Neuron (in vitro differentiated cells): ENCODE results near the gene PIGM.
A peak's percentile ranks its signal among the peaks of the same experiment; 100 is the strongest.

ENCODE experiments used
- H2AFZ ChIP-seq: one replicate; pipeline ENCODE4 v1.6.1; 2013; ENCODE audit warnings: low read depth, mild to moderate bottlenecking, inconsistent platforms, low read length, moderate library complexity
- H3K27me3 ChIP-seq: one replicate; pipeline ENCODE4 v1.6.1; 2013; ENCODE audit warnings: low read length; ENCODE audit not compliant: insufficient read depth
- H3K36me3 ChIP-seq: one replicate; pipeline ENCODE4 v1.6.1; 2013; ENCODE audit warnings: low read length; ENCODE audit not compliant: insufficient read depth
- H3K4me1 ChIP-seq: one replicate; pipeline ENCODE4 v1.6.1; 2013; ENCODE audit warnings: low read length; ENCODE audit not compliant: insufficient read depth
- H3K4me3 ChIP-seq: 2 replicates; pipeline ENCODE4 v1.5.1; 2013; ENCODE audit warnings: mild to moderate bottlenecking, low read length, moderate library complexity
- H3K9me3 ChIP-seq: one replicate; pipeline ENCODE4 v1.6.1; 2013; ENCODE audit warnings: low read length

The PIGM gene

DNA sequence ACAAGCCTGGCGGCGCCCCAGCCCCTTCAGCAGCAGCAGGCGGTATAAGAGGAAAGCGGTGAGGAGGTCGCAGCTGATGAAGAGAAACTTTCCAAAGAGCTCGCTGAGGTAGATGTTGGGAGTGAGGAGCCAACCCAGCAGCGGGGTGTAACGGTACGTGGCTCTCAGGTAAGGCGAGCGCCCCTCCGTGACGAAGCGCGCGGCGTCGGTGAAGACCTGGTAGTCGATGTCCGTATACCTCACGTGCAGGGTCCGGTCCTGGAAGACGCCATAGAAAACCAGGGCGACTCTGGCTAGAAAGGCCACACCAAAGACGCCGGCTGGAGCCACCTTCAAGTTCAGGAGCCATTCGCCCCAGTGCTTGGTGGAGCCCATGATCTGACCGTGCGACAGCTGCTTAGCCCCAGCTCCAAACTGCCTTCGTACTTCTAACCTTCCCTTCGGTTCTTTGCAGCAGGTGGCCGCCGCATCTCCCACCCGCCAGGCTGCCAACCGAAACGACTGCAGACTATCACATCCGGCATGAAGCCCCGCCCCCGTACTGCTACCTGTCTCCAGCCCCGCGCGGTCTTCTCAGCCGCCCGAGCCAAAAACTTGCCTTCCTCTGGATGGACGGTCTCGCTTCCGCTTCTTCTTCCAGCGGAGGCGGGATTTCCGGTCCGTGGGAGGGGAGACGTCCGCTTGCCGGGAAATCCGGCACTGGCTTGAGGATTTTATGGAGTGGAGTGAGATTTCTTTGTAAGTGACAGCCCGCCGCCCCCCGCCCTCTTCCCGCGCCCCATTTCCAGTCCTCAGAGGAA, at the start of gene PIGM:
Gene PIGM (minus strand): TSS at position 626 of the 800 bp plus-strand sequence. CDS start 251 bp downstream, at position 375.
- Histone ChIP-seq H3K27me3 (no peaks in the 10 kb centered on the region), H3K4me3 (peak within 1 kb of the TSS; percentile 71), H3K36me3 (peaks cover 4% of the 10 kb centered on the region), H2AFZ (peak within 1 kb of the TSS; percentile 71), H3K9me3 (no peaks in the 10 kb centered on the region), H3K4me1 (peaks cover 21% of the 10 kb centered on the region)

DNA sequence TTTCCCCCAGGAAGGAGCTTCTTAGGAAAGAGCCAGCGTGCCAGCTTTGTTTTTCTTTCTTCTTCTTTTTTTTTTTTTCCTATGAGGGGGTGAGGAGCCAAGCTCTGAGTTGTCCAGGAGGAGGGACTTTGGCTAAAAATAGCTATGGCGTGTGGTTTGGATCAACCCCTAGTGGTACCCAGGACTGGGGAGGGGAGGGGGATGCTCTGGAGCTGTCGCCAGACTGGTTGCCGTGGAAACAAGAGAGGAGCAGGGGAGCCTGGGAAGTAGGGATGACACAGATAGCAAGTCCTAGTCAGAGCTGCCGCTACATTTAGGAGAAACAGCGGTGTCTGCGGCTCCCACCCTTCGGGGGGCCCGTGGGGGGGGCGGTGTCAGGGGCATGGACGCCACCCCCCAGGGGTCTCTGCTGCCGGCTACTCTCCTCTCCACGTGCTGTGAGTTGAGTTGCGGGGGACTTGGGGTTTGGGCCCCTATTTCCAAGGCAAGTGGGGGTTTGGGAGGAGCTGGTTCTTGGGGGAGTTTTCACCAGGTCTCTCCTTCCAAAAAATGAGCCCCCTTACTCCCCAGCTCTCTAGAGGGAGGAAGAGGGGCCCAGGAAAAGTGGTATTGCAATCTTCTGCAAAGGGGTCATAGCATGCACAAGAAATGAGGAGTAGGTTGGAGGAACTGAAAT, 49.6 kb upstream of the PIGM start, which contains the start of gene KCNJ9:
Gene KCNJ9 (plus strand): TSS at position 278 of the 676 bp plus-strand sequence. CDS start 2,493 bp downstream, outside the sequence.
- Histone ChIP-seq H3K27me3 (peaks cover 22% of the 10 kb centered on the region), H3K4me3 (no peak within 1 kb of the TSS), H2AFZ (no peak within 1 kb of the TSS), H3K9me3 (no peaks in the 10 kb centered on the region), H3K4me1 (peaks cover 16% of the 10 kb centered on the region), H3K36me3 (no peaks in the 10 kb centered on the region)

DNA sequence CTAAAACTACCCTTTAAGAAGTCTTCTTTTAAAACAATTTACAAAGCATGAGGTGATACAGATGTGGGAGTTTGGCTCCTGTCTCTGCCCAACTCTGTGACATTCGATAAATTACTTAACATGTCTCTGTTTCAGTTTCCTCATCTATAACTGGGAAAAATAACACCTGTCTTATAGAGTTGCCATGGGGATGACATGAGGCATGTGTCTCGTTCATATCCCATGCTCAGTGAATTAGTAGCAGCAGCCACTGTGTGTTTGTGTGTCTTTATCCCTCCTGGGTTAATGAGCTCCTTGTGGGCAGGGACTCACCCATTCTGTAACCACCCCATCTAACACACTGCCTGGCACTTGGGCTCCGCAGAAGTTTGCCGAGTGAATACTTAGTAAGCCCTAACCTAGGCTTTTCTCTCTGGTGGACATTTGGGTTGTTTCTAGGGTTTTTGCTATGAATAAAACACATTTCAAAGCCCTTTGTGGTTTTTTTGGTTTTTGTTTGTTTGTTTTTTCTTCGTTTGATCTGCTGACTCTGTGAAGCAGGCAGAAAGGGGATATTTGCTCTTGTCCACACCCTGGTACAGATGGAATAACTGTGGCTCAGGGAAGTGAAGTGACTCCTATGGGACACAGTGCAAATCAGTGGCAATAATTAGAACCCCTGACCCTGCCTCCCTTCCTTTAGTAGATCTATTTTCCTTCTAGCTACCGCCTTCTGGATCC, 48.8 kb upstream of the PIGM start:
- Histone ChIP-seq H3K36me3 (no peaks in the 10 kb centered on the region), H3K4me1 (peaks cover 10% of the 10 kb centered on the region), H2AFZ (no peak overlapping the region), H3K4me3 (no peak overlapping the region), H3K9me3 (no peaks in the 10 kb centered on the region), H3K27me3 (peaks cover 26% of the 10 kb centered on the region)

- H3K4me3 ChIP-seq, result no peak overlapping the region
- H3K9me3 ChIP-seq, result no peaks in the 10 kb centered on the region
- peaks cover 34% of the 10 kb centered on the region for H3K27me3 ChIP-seq
- no peak overlapping the region for H2AFZ ChIP-seq
- no peaks in the 10 kb centered on the region for H3K36me3 ChIP-seq
- H3K4me1 ChIP-seq, result peaks cover 10% of the 10 kb centered on the region
Observed at GRCh38 chr1:160079448-160079847, 47.7 kb upstream of the PIGM start.

DNA sequence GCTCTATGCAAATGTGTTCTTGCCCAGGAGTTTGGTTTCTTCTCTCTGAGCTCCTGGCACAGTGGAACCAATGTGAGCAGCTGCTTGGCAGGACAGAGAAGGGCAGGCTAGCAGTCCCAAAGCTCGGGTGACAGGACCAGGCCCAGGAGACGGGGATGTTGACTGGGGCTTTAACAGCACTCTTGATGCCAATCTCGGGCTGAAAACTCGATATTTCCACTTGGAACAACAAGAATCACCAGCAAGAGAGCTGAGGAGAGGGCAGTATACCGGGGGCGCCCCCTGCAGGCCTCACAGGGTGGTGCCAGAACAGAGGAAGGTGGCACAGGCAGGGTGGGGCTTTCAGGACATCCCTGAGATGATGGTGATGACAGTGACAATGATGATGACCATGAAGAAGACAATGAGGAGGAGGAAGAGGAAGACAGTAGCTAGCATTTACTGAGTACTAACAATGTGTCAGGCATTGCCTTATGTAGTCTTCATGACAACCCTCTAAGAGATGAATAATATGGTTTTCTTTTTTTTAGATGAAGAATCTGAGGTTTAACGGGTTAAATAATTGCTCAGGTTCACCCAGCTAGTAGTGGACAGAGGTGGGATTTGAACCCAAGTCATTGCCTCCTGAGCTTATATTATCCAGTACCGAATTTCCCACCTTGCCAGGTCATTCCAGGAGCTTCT, 46.9 kb upstream of the PIGM start:
- Histone ChIP-seq H3K27me3 (peaks cover 39% of the 10 kb centered on the region), H3K4me3 (no peak overlapping the region)

DNA sequence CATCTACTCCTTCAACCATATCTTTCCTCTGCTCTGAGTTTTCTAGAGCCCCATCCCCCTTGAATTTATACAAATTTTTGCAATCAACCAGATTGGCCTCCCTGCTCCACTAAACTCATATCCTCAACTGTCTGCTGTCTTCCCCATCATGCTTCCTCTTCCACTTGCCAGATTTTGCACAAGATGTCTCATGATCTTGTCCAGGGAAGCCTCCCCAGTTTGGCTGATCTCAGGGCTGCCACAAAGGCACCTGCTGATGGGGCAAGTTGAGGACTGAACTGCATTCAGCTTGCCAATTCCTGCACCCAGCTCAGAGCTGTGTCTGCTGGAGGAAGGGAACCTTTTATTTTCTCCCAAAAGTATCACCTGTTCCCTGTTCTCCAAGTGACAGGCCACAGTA, 45.7 kb upstream of the PIGM start:
- Histone ChIP-seq H3K9me3 (no peaks in the 10 kb centered on the region), H3K4me3 (no peak overlapping the region), H3K27me3 (peaks cover 34% of the 10 kb centered on the region), H2AFZ (no peak overlapping the region), H3K36me3 (no peaks in the 10 kb centered on the region), H3K4me1 (peaks cover 10% of the 10 kb centered on the region)

More for the DNA sequence above, 46.9 kb upstream of the PIGM start:
- no peak overlapping the region for H2AFZ ChIP-seq
- H3K36me3 ChIP-seq, result no peaks in the 10 kb centered on the region
- H3K4me1 ChIP-seq, result peaks cover 10% of the 10 kb centered on the region
- H3K9me3 ChIP-seq, result no peaks in the 10 kb centered on the region

GRCh38 chr1:160076295-160076694, 44.5 kb upstream of the PIGM start:
- H3K4me3 ChIP-seq, result no peak overlapping the region
- H2AFZ ChIP-seq, result no peak overlapping the region
- H3K27me3 ChIP-seq, result peaks cover 43% of the 10 kb centered on the region
- H3K36me3 ChIP-seq, result no peaks in the 10 kb centered on the region
- H3K4me1 ChIP-seq, result peaks cover 5% of the 10 kb centered on the region
- no peaks in the 10 kb centered on the region for H3K9me3 ChIP-seq

GRCh38 chr1:160075836-160076235, 44.0 kb upstream of the PIGM start:
- Histone ChIP-seq H3K36me3 (no peaks in the 10 kb centered on the region), H3K4me1 (peaks cover under 1% of the 10 kb centered on the region), H2AFZ (no peak overlapping the region), H3K27me3 (peaks cover 46% of the 10 kb centered on the region), H3K9me3 (no peaks in the 10 kb centered on the region), H3K4me3 (no peak overlapping the region)

GRCh38 chr1:160074865-160075264, 43.1 kb upstream of the PIGM start:
- Histone ChIP-seq H3K9me3 (no peaks in the 10 kb centered on the region), H3K27me3 (peaks cover 47% of the 10 kb centered on the region)

GRCh38 chr1:160071289-160071688, 39.5 kb upstream of the PIGM start:
- H3K27me3 ChIP-seq, result peaks cover 75% of the 10 kb centered on the region
- H3K36me3 ChIP-seq, result no peaks in the 10 kb centered on the region
- no peak overlapping the region for H3K4me3 ChIP-seq

More at GRCh38 chr1:160074865-160075264, 43.1 kb upstream of the PIGM start:
- no peaks in the 10 kb centered on the region for H3K36me3 ChIP-seq
- H3K4me3 ChIP-seq, result no peak overlapping the region
- H3K4me1 ChIP-seq, result peaks cover 6% of the 10 kb centered on the region
- H2AFZ ChIP-seq, result no peak overlapping the region

GRCh38 chr1:160070243-160071163, 38.7 kb upstream of the PIGM start:
- H3K4me1 ChIP-seq, result peaks cover 14% of the 10 kb centered on the region
- H3K27me3 ChIP-seq, result peaks cover 75% of the 10 kb centered on the region
- H3K4me3 ChIP-seq, result peak overlapping the region; percentile 65
- H2AFZ ChIP-seq, result peak overlapping the region; percentile 74
- no peaks in the 10 kb centered on the region for H3K36me3 ChIP-seq
- no peaks in the 10 kb centered on the region for H3K9me3 ChIP-seq

More at GRCh38 chr1:160071289-160071688, 39.5 kb upstream of the PIGM start:
- Histone ChIP-seq H3K4me1 (peaks cover 14% of the 10 kb centered on the region), H2AFZ (no peak overlapping the region), H3K9me3 (no peaks in the 10 kb centered on the region)
